Thymus (tissue), 11 donors: Measurements from ENCODE around the gene FRMD4A. TPM values are rescaled to one million over a fixed set of nuclear protein-coding genes. Genes with fewer than 3 reads are reported as not detected.
"Not testable (repeated sequence)": the region's sequence is repeated elsewhere in the genome, so short reads cannot be mapped to it uniquely, and the experiment has no call there.

Experiments
- DNase-seq, 9 donors: peaks; one replicate each; pipeline ENCODE4 v3.0.0-alpha.2; 2013; ENCODE audit warnings: low spot score in 9 of 9, low read depth in 6 of 9, missing footprints in 1 of 9
- H3K27ac ChIP-seq, 2 donors: one replicate each; pipeline ENCODE4 v1.5.1; 2013; ENCODE audit warnings: control low read depth in 1 of 2, low read depth in 1 of 2, low read length in 1 of 2, mild to moderate bottlenecking in 1 of 2, moderate library complexity in 1 of 2
- H3K27me3 ChIP-seq, 2 donors: one replicate each; pipeline ENCODE4 v1.5.1; 2013; ENCODE audit warnings: low read length in 1 of 2; ENCODE audit not compliant: control insufficient read depth in 2 of 2, insufficient read depth in 1 of 2
- H3K36me3 ChIP-seq, 2 donors: one replicate each; pipeline ENCODE4 v1.5.1; 2013; ENCODE audit warnings: low read length in 1 of 2, mild to moderate bottlenecking in 1 of 2, moderate library complexity in 1 of 2; ENCODE audit not compliant: control insufficient read depth in 2 of 2, insufficient read depth in 2 of 2
- H3K4me1 ChIP-seq, 2 donors: one replicate each; pipeline ENCODE4 v1.5.1; 2013; ENCODE audit warnings: low read length in 2 of 2; ENCODE audit not compliant: control insufficient read depth in 2 of 2, insufficient read depth in 2 of 2
- H3K4me3 ChIP-seq, 2 donors: one replicate each; pipeline ENCODE4 v1.5.1; 2013; ENCODE audit warnings: low read length in 2 of 2, control low read depth in 1 of 2, mild to moderate bottlenecking in 1 of 2
- H3K9me3 ChIP-seq, 2 donors: one replicate each; pipeline ENCODE4 v1.5.1; 2013; ENCODE audit warnings: low read length in 1 of 2, mild to moderate bottlenecking in 1 of 2; ENCODE audit not compliant: control insufficient read depth in 2 of 2, insufficient read depth in 1 of 2
- WGBS: extraction: QIAGEN DNeasy Blood & Tissue Kit; methylation state at CpG from one replicate; pipeline ENCODE4 v1.1.7; 2013; 5-methylcytosine and 5-hydroxymethylcytosine counted together
- polyA plus RNA-seq: library from polyadenylated mRNA; stranded (reverse); fragments of 200-250 nt; gene quantifications from one replicate; pipeline ENCODE4 v1.2.3, GENCODE V29; 2013
- total RNA-seq: library from RNA; stranded (reverse); fragments of 120-200 nt; gene quantifications from one replicate; pipeline ENCODE4 v1.2.4, GENCODE V29; 2013
- donor health status: healthy.

Gene FRMD4A
- total and polyA plus RNA-seq, 2 donors, result 13.3 to 16.2 TPM

DNA sequence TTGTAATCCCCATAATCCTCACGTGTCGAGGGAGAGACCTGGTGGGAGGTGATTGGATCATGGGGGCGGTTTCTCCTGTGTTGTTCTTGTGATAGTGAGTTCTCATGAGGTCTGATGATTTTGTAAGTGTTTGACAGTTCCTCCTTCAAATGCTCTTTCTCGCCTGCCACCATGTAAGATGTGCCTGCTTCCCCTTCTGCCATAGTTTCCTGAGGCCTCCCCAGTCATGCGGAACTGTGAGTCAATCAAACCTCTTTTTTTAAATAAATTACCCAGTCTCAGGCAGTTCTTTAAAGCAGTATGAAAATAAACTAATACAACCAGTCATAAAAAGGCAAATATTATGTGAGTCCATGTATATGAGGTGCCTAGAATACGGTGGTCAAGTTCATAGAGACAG is 87.5 kb downstream of the FRMD4A start:
- no peaks in the 10 kb centered on the region for H3K9me3 ChIP-seq
- 94% methylated on average over 6 of the region's 6 CpGs for WGBS

DNA sequence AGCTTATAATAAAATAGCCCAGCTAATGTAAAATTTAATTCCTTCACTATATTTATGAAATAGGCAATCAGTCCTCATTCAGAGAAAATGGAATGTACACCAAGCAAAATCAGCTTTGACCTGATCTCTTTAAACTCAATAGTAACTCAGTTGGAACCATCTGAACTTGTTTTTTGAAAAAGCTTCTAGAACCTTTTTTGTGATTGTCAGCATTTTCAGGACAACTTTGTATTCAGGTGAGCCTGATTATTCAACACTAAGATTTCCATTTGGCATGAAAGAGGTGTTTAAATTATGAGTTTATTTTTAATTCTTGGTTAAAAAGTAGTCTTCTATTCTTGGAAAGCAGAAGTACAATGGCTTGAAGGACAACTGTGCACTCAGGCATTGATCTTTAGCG is 89.5 kb downstream of the FRMD4A start:
- no peaks in the 10 kb centered on the region for H3K4me1 ChIP-seq
- 75% methylated on average over 1 of the region's 1 CpG for WGBS
- DNase-seq, result no peak
- no peaks in the 10 kb centered on the region for H3K36me3 ChIP-seq
- no peak overlapping the region for H3K27ac ChIP-seq
- H3K4me3 ChIP-seq, result no peak overlapping the region
- peaks cover 0 to 3% of the 10 kb centered on the region in 2 donors for H3K27me3 ChIP-seq
- H3K9me3 ChIP-seq, result no peaks in the 10 kb centered on the region

More for the DNA sequence above, 87.5 kb downstream of the FRMD4A start:
- Histone ChIP-seq H3K27ac (no peak overlapping the region), H3K27me3 (peaks cover 0 to 3% of the 10 kb centered on the region in 2 donors), H3K4me1 (no peaks in the 10 kb centered on the region), H3K4me3 (no peak overlapping the region), H3K36me3 (no peaks in the 10 kb centered on the region)
- no peak for DNase-seq

DNA sequence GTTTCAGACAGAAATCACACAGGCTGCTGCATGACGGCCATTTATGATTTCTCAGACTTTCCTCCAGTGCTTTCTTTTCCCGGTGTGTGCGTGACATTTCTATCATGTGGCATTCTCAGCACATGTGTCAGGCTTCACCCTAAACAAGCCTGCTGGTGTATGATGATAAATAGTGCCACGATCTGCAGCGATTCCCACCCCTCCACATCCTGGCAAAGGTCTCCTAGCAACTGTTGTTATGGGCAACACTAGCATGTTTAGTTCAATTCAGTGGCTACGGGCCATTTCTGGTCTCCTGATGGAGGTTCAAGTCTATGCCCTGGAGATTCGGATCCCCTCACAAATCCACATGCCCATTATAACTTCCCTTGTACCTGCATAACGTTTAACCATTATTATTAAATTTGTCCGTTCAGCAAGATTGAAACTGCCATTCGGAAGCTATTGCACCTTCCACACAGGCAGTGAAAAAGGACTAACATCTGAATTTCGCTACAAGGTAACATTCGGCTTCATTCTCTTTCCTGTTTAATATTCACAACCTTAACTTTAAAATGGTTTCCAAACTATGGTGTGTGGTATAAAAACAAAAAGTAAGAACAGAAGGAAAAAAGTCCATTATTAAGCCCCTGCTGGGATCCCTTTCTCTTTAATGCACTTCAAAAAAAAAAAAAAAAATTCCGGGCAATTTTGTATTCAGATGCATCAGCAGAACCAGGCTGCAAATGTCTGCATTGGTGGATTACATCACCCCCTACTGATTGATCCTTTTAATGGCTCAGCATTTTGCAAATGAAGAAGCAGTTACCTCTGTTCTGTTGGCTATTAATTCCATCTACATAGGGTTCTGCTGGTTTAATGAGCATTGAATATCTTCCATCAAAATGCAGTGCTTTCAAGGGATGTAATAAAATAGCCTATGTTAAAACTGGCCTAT is 90.2 kb downstream of the FRMD4A start:
- Histone ChIP-seq H3K27me3 (peaks cover 0 to 3% of the 10 kb centered on the region in 2 donors), H3K9me3 (no peaks in the 10 kb centered on the region), H3K4me1 (no peaks in the 10 kb centered on the region), H3K27ac (no peak overlapping the region), H3K36me3 (no peaks in the 10 kb centered on the region), H3K4me3 (no peak overlapping the region)
- DNase-seq, result no peak
- 52% methylated on average over 13 of the region's 13 CpGs for WGBS

DNA sequence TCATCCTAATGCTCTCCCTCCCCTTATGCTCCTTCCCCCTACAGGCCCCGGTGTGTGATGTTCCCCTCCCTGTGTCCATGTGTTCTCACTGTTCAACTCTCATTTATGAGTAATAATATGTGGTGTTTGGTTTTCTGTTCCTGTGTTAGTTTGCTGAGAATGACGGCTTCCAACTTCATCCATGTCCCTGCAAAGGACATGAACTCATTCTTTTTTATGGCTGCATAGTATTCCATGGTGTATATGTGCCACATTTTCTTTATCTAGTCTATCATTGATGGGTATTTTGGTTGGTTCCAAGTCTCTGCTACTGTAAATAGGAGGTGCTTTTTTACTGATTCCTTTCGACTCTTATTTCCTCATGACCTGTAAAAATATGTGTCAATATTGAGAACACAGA is 92.1 kb downstream of the FRMD4A start:
- not testable (repeated sequence) for H3K27me3 ChIP-seq, H3K27ac ChIP-seq, H3K9me3 ChIP-seq, H3K36me3 ChIP-seq, H3K4me1 ChIP-seq, DNase-seq, H3K4me3 ChIP-seq
- 95% methylated on average over 3 of the region's 3 CpGs for WGBS

DNA sequence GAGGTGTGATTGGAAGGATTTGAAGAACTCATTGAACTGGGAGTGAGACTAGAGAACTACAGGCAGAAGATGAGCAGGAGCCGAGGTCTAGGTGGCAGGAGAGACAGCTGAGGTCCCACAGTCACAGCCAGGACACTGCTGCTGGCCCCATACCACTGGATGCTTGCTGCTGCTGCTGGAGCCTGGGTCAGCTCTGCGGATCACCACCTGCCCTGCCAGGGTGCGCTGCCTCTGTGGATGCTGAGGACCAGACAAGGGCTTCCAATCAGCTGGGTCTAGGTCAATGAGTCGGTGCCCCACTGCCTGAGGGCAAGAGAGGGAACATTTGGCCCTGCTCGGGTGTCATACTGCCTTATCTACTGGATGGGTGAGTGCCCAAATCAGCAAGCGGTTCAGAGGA is 94.4 kb downstream of the FRMD4A start:
- 93% methylated on average over 6 of the region's 6 CpGs for WGBS

DNA sequence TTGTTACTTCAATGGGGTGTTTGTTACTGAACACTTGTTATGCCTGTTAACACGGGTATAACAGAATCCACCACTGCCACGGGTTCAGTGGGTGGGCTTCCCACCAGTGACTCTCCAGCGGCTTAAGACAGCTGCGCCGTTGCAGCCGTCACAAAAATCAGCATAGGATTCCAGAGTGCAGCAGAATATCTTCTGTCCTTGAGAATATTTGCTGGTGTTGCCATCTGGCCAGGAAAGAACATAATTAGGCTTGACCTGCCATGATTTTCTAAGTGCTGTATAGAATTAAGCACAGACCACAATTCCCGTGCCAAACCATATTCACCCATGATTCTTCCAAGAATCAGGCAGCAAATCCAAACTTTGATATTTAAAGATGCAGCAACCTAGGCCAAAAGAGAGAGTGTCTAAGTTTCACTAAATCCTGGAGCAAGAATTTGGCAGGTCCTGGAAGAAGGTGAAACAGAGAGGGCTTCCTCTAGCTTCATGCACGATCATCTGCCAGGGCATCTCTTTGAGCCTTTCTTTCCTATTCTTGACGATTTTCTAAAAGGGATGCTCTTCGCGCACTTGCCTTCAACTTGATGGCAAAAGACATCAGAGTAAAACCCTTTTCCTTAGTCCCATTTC is 95.0 kb downstream of the FRMD4A start:
- no peaks in the 10 kb centered on the region for H3K36me3 ChIP-seq
- H3K27me3 ChIP-seq, result peaks cover 0 to 3% of the 10 kb centered on the region in 2 donors
- no peak for DNase-seq
- H3K27ac ChIP-seq, result no peak overlapping the region
- no peaks in the 10 kb centered on the region for H3K9me3 ChIP-seq
- no peaks in the 10 kb centered on the region for H3K4me1 ChIP-seq
- H3K4me3 ChIP-seq, result no peak overlapping the region
- WGBS, result 93% methylated on average over 11 of the region's 11 CpGs

More for the DNA sequence above, 94.4 kb downstream of the FRMD4A start:
- no peak for DNase-seq
- no peaks in the 10 kb centered on the region for H3K9me3 ChIP-seq
- no peak overlapping the region for H3K4me3 ChIP-seq
- H3K36me3 ChIP-seq, result no peaks in the 10 kb centered on the region
- no peaks in the 10 kb centered on the region for H3K4me1 ChIP-seq
- peaks cover 0 to 3% of the 10 kb centered on the region in 2 donors for H3K27me3 ChIP-seq
- H3K27ac ChIP-seq, result no peak overlapping the region

DNA sequence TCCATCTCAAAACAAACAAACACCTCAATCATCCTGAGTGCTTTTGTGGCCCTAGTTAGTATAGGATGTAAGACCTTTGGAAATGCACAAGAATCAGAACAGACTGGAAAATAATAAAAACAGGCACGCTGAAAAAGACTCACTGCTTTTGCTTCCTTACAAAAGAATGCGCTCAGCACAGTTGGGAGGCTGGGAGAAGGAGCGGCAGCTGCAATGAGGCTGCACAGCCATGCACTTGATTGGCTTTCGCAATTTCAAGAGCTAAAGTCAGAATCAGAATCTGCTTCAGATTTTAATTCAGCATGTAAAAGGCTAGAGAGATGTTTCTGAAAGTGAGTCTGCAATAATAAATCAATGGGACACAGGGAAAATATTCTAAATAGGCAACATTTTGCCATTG is 97.2 kb downstream of the FRMD4A start:
- no peak for DNase-seq
- Histone ChIP-seq H3K4me1 (no peaks in the 10 kb centered on the region), H3K27me3 (no peaks in the 10 kb centered on the region), H3K4me3 (no peak overlapping the region), H3K27ac (no peak overlapping the region), H3K9me3 (no peaks in the 10 kb centered on the region), H3K36me3 (no peaks in the 10 kb centered on the region)
- WGBS, result 95% methylated on average over 4 of the region's 4 CpGs

DNA sequence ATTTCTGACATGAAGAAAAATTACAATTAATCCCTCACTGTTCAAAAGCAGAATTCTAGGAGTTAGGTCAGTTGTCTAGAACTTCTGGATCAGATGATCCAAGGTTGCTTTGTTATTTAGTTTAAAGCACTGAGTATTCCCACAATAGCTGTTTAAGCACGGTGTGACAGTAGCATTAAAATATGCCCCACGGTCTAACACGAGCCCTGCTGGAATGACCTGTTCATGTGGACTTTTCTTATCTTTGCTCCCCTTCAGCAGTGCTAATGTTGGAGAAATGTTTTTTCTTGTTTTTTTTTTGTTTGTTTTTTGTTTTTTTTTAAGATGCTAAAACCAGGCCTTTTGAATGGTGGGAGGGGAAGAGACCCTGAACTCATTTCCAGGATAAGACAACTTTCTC is 101.9 kb downstream of the FRMD4A start:
- 91% methylated on average over 3 of the region's 3 CpGs for whole genome bisulfite sequencing

DNA sequence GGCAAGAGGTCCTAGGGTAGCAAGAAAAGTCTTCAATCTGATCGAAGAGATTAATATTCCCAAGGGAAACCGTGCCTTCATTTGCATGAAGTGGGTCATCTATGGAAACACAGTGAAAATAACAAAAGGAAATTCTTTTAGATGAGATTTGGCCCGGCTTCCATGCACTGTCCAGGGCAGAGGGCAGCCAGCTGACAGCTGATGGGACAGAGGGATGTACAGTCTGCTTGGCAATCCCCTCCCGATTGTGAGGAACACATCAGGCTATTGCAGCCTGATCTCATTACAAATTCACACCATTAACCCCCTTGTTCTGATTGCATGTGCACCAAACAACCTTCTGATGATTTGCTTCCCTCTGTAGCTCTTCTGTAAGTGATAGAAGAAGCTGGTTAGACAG is 105.3 kb downstream of the FRMD4A start:
- no peak for DNase-seq
- H3K27me3 ChIP-seq, result no peaks in the 10 kb centered on the region
- 89% methylated on average over 4 of the region's 4 CpGs for WGBS
- no peaks in the 10 kb centered on the region for H3K9me3 ChIP-seq
- no peak overlapping the region for H3K4me3 ChIP-seq
- H3K27ac ChIP-seq, result no peak overlapping the region
- no peaks in the 10 kb centered on the region for H3K4me1 ChIP-seq
- no peaks in the 10 kb centered on the region for H3K36me3 ChIP-seq

More for the DNA sequence above, 101.9 kb downstream of the FRMD4A start:
- not testable (repeated sequence) for H3K4me3 ChIP-seq, H3K27ac ChIP-seq, H3K9me3 ChIP-seq, DNase-seq, H3K36me3 ChIP-seq, H3K27me3 ChIP-seq, H3K4me1 ChIP-seq
